Effector CD4-positive, alpha-beta T cell (primary cell): Measurements from ENCODE around the gene PLXND1.

Experiments used
- DNase-seq: peaks from one replicate; pipeline ENCODE4 v3.0.0-alpha.2; 2020

PLXND1 gene

GRCh38 chr3:129599607-129600006, 6.9 kb downstream of the PLXND1 start:
- DNase-seq: no peak

GRCh38 chr3:129599073-129599472, 7.4 kb downstream of the PLXND1 start:
- DNase-seq: no peak

- no peak for DNase-seq
Measured at GRCh38 chr3:129598484-129598883, 8.0 kb downstream of the PLXND1 start.

- no peak for DNase-seq
Measured at GRCh38 chr3:129598000-129598381, 8.5 kb downstream of the PLXND1 start.

GRCh38 chr3:129597087-129597999, 9.1 kb downstream of the PLXND1 start:
- no peak for DNase-seq

- DNase-seq: no peak
Measured at GRCh38 chr3:129596194-129597086, 10.0 kb downstream of the PLXND1 start.

GRCh38 chr3:129595544-129596193, 10.8 kb downstream of the PLXND1 start:
- DNase-seq: no peak

GRCh38 chr3:129594907-129595390, 11.5 kb downstream of the PLXND1 start:
- DNase-seq: no peak

- no peak for DNase-seq
Measured at GRCh38 chr3:129594409-129594808, 12.1 kb downstream of the PLXND1 start.

GRCh38 chr3:129593595-129594339, 12.7 kb downstream of the PLXND1 start:
- DNase-seq: no peak

GRCh38 chr3:129593230-129593594, 13.3 kb downstream of the PLXND1 start:
- no peak for DNase-seq

GRCh38 chr3:129592381-129593131, 13.9 kb downstream of the PLXND1 start:
- DNase-seq: no peak

- no peak for DNase-seq
Measured at GRCh38 chr3:129591932-129592331, 14.5 kb downstream of the PLXND1 start.

- DNase-seq: no peak
Measured at GRCh38 chr3:129590215-129590614, 16.3 kb downstream of the PLXND1 start.

- no peak for DNase-seq
Measured at GRCh38 chr3:129587566-129588210, 18.8 kb downstream of the PLXND1 start.

- DNase-seq: no peak
Measured at GRCh38 chr3:129586746-129587430, 19.6 kb downstream of the PLXND1 start.

- DNase-seq: no peak
Measured at GRCh38 chr3:129585949-129586657, 20.4 kb downstream of the PLXND1 start.

GRCh38 chr3:129584631-129585030, 21.8 kb downstream of the PLXND1 start:
- DNase-seq: no peak

GRCh38 chr3:129583289-129583688, 23.2 kb downstream of the PLXND1 start:
- DNase-seq: no peak

GRCh38 chr3:129582799-129583198, 23.7 kb downstream of the PLXND1 start:
- DNase-seq: no peak
